ENCODE data around the gene SHISA2.
"Not testable (repeated sequence)": the region's sequence is repeated elsewhere in the genome, so short reads cannot be mapped to it uniquely, and the experiment has no call there.

SHISA2 gene

DNA sequence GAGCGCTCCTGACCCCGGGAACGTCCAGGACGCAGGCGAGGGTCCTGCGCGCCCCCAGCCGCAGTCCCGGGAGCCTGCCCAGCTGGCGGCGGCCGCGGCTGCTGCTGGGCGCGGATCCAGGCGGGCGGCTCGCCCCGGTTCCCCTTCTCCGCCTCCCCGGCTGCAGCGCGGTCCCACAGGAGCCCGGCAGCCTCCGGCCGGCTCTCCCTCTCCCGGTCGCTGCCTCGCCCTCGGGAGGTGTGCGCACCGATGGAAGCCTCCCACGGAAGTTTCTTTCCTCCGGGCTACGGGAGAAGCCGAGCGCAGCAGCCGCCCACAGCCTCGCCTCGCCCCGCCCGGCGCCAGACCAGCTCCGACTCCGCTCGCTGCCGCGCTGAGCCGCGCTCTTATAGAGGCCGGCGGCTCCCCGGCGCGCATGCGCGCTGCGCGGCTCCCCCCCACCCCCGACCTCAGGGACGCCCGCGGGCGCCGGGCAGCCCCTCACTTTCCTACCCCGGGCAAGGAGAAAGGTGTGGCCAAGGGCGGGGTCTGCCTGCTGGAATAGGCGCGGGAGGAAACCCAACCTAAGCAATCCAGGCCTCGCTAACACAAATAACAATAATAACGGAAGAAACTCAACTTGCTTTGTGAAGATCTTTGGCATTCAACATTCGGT is at the start of gene SHISA2:
Gene SHISA2, minus strand, starts transcription at position 360 of the 655 bp plus-strand sequence. CDS start 1,041 bp downstream, outside the sequence.
- H3K4me3 ChIP-seq (ENCODE audit: low read depth, low read length), result peak within 1 kb of the TSS; percentile 65
- H3K27me3 ChIP-seq (ENCODE audit: insufficient read depth, low read depth, severe bottlenecking), result peaks cover 24% of the 10 kb centered on the region
- peak; percentile 87 for DNase-seq

DNA sequence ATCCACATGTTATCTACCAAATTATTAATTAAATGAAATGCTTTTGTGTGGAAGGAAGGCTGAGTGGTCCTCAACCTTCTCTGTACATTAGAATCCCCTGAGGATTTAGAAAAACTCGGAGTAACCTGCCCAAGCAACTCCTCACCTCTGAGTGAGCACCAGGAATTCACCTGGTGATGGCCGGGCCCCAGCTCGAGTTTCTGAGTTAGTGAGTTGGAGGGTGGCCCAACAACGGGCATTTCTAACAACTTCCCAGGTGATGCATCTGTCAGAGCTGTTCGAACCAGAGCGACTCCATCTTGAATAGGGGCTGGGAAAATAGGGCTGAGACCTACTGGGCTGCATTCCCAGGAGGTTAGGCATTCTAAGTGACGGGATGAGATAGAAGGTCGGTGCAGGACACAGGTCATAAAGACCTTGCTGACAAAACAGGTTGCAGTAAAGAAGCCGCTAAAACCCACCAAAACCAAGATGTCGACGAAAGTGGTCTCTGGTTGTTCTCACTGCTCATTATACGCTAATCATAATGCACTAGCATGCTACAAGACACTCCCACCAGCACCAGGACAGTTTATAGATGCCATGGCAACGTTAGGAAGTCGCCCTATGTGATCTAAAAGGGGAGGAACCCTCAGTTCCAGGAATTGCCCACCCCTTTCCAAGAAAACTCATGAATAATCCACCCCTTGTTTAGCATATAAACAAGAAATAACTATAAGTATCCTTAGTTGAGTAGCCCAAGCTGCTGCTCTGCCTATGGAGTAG is 44.2 kb upstream of the SHISA2 start:
- H3K4me3 ChIP-seq (ENCODE audit: low read depth, low read length), result no peak overlapping the region
- H3K36me3 ChIP-seq, result no peaks in the 10 kb centered on the region
- H3K9me3 ChIP-seq (ENCODE audit: severe bottlenecking), result peaks cover 3% of the 10 kb centered on the region
- no peak overlapping the region for H3K27ac ChIP-seq
- TF ChIP-seq, protein P1, sequence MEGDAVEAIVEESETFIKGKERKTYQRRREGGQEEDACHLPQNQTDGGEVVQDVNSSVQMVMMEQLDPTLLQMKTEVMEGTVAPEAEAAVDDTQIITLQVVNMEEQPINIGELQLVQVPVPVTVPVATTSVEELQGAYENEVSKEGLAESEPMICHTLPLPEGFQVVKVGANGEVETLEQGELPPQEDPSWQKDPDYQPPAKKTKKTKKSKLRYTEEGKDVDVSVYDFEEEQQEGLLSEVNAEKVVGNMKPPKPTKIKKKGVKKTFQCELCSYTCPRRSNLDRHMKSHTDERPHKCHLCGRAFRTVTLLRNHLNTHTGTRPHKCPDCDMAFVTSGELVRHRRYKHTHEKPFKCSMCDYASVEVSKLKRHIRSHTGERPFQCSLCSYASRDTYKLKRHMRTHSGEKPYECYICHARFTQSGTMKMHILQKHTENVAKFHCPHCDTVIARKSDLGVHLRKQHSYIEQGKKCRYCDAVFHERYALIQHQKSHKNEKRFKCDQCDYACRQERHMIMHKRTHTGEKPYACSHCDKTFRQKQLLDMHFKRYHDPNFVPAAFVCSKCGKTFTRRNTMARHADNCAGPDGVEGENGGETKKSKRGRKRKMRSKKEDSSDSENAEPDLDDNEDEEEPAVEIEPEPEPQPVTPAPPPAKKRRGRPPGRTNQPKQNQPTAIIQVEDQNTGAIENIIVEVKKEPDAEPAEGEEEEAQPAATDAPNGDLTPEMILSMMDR (IDR thresholded peaks at IDR 0.05; ENCODE audit: low read depth, low read length), result no peak
- no peaks in the 10 kb centered on the region for H3K27me3 ChIP-seq (ENCODE audit: insufficient read depth, low read depth, severe bottlenecking)
- DNase-seq, result no peak

More for the DNA sequence above, at the start of gene SHISA2:
- Histone ChIP-seq H3K36me3 (no peaks in the 10 kb centered on the region), H3K27ac (peak within 1 kb of the TSS; percentile 43), H3K9me3 (ENCODE audit: severe bottlenecking) (no peaks in the 10 kb centered on the region)
- TF ChIP-seq, protein P1 (IDR thresholded peaks at IDR 0.05; ENCODE audit: low read depth, low read length), result 0 out of 2 replicates have a peak, but pooled peaks have one; percentile 3

DNA sequence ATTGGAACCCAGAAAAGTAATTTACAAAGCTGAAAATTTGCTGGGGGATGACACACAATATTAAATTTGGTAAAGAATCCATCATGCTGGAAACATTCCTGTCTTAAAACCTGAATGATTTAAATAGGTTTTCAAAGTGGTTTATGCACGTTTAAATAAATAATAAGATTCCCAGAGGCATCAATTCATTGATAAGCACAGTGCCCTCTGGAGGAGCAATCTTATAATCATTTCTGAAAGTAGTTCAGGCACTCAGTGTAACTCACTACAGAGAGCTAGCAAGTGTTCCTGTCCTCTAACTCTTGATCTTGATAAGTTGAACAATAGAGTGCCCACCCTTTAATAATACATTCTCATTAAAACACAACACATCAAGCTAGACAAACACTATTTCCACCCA is 43.5 kb upstream of the SHISA2 start:
- TF ChIP-seq, protein P1 (IDR thresholded peaks at IDR 0.05; ENCODE audit: low read depth, low read length), result peak; percentile 21; the same call in 1 of the 2 replicates
- no peaks in the 10 kb centered on the region for H3K27me3 ChIP-seq (ENCODE audit: insufficient read depth, low read depth, severe bottlenecking)

DNA sequence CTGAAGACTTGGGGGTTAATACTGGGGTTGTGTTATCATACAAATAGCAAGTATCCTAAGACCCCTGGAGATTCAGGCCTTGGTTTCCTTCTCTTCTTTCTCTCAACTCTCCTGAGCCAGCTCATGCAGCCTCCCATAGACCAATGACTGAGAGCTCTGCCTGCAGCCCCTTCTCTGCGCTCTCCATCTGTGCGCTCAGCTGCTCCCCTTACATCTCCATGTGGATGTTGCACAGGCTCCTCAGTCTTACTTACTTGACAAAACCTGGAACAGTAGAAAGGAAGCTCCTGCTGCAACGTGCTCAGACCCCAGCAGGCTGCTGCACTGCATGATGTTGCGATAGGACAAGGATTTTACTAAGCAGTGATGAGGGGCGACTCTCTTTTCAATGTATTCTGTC is 25.0 kb upstream of the SHISA2 start:
- H3K9me3 ChIP-seq (ENCODE audit: severe bottlenecking); H3K27me3 ChIP-seq (ENCODE audit: insufficient read depth, low read depth, severe bottlenecking); DNase-seq; H3K27ac ChIP-seq; H3K36me3 ChIP-seq; H3K4me3 ChIP-seq (ENCODE audit: low read depth, low read length): not testable (repeated sequence)

More for the DNA sequence above, 43.5 kb upstream of the SHISA2 start:
- Histone ChIP-seq H3K4me3 (ENCODE audit: low read depth, low read length) (no peak overlapping the region), H3K9me3 (ENCODE audit: severe bottlenecking) (peaks cover 3% of the 10 kb centered on the region), H3K36me3 (no peaks in the 10 kb centered on the region), H3K27ac (no peak overlapping the region)
- DNase-seq, result no peak

DNA sequence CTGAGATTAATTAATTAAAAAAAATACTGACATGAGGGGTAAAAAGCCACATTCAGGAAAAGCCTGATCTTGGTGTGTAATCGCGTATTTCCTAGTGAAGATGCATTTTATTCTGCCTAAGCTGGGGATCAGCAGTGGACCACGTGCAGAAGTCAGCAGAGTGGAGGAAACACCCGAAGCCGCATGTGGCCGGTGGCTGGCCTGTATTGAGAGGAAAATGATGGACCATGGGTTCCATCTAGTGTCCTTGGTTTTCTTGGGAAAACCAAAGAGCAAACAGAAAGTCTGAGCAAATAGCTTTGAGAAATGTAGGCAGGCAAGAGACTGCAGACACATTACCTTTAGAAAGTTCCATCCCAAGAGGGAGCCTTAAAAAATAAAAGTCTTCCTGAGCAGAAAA is 23.7 kb upstream of the SHISA2 start:
- TF ChIP-seq, protein P1 (IDR thresholded peaks at IDR 0.05; ENCODE audit: low read depth, low read length), result no peak
- Histone ChIP-seq H3K4me3 (ENCODE audit: low read depth, low read length) (no peak overlapping the region), H3K9me3 (ENCODE audit: severe bottlenecking) (no peaks in the 10 kb centered on the region), H3K36me3 (no peaks in the 10 kb centered on the region), H3K27me3 (ENCODE audit: insufficient read depth, low read depth, severe bottlenecking) (no peaks in the 10 kb centered on the region), H3K27ac (no peak overlapping the region)
- no peak for DNase-seq

DNA sequence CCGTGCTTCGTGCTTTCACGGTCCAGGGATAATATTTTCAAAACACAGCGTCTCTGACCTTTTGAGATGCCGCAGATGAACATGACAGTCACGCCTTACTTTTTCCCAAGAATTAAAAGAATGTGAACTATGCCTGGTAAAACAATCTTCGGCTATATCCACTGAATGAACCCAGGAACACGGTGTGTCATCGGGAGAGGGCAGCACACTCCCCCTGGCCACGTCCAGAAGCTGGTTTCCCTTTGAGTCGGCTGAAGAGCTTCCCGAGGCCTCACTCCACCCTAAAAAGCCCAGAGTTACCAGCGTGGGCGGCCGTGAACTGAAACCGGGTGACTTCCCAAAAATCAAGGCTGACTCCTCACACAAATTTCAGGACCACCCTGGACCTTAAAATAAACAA is 22.9 kb upstream of the SHISA2 start:
- no peak for DNase-seq
- TF ChIP-seq, protein P1 (IDR thresholded peaks at IDR 0.05; ENCODE audit: low read depth, low read length), result no peak
- no peak overlapping the region for H3K27ac ChIP-seq
- no peaks in the 10 kb centered on the region for H3K36me3 ChIP-seq
- no peaks in the 10 kb centered on the region for H3K9me3 ChIP-seq (ENCODE audit: severe bottlenecking)
- no peaks in the 10 kb centered on the region for H3K27me3 ChIP-seq (ENCODE audit: insufficient read depth, low read depth, severe bottlenecking)
- H3K4me3 ChIP-seq (ENCODE audit: low read depth, low read length), result no peak overlapping the region

All from WERI-Rb-1 (cell line).